IMR-90 (cell line): Measurements from ENCODE around the gene LRRK2.

Experiments used
- BHLHE40 ChIP-seq: fragments of 150-350 bp; IDR thresholded peaks from 2 replicates; pipeline ENCODE4 v1.6.1; 2016; ENCODE audit warnings: mild to moderate bottlenecking, low read depth, low read length
- CEBPB ChIP-seq: IDR thresholded peaks from 2 replicates; pipeline ENCODE4 v1.6.1; 2012; ENCODE audit warnings: low read depth, low read length, improper control_type of control experiment
- CHD1 ChIP-seq: IDR thresholded peaks from 2 replicates; pipeline ENCODE4 v1.6.1; 2012; ENCODE audit warnings: low read depth, low read length, improper control_type of control experiment
- FOS ChIP-seq: fragments of 150-350 bp; IDR thresholded peaks from 2 replicates; pipeline ENCODE4 v1.6.1; 2016; ENCODE audit warnings: low read depth, low read length
- MAFK ChIP-seq: IDR thresholded peaks from 2 replicates; pipeline ENCODE4 v1.6.1; 2012; ENCODE audit warnings: low read depth, low read length, improper control_type of control experiment
- MAZ ChIP-seq: IDR thresholded peaks from 2 replicates; pipeline ENCODE4 v1.6.1; 2012; ENCODE audit warnings: low read depth, mild to moderate bottlenecking, low read length, improper control_type of control experiment, moderate library complexity, borderline replicate concordance
- MXI1 ChIP-seq: IDR thresholded peaks from 2 replicates; pipeline ENCODE4 v1.6.1; 2012; ENCODE audit warnings: low read depth, mild to moderate bottlenecking, low read length, moderate library complexity, borderline replicate concordance
- POLR2A ChIP-seq: IDR thresholded peaks from 2 replicates; pipeline ENCODE4 v1.6.1; 2012; ENCODE audit warnings: mild to moderate bottlenecking, low read depth, low read length
- RAD21 ChIP-seq: IDR thresholded peaks from 2 replicates; pipeline ENCODE4 v1.6.1; 2012; ENCODE audit warnings: low read length, improper control_type of control experiment
- RCOR1 ChIP-seq: IDR thresholded peaks from 2 replicates; pipeline ENCODE4 v1.6.1; 2012; ENCODE audit warnings: mild to moderate bottlenecking, low read length, improper control_type of control experiment; ENCODE audit not compliant: insufficient replicate concordance
- RFX5 ChIP-seq: IDR thresholded peaks from 2 replicates; pipeline ENCODE4 v1.8.0; 2012; ENCODE audit warnings: low read depth, mild to moderate bottlenecking, low read length, moderate library complexity
- SMC3 ChIP-seq: fragments of 150-350 bp; IDR thresholded peaks from 2 replicates; pipeline ENCODE4 v1.6.1; 2016; ENCODE audit warnings: low read depth, mild to moderate bottlenecking, antibody characterized with exemption, low read length, moderate library complexity
- TF ChIP-seq, protein P1 (sequence below): conservative IDR thresholded peaks from 2 replicates; pipeline ENCODE4 v1.5.1; 2012; ENCODE audit warnings: mild to moderate bottlenecking, low read depth, low read length, improper control_type of control experiment
- TF ChIP-seq, protein P2 (sequence below): fragments of 150-350 bp; IDR thresholded peaks from 2 replicates; pipeline ENCODE4 v1.6.1; 2017; ENCODE audit warnings: mild to moderate bottlenecking, antibody characterized with exemption, low read length, low read depth

DNA sequence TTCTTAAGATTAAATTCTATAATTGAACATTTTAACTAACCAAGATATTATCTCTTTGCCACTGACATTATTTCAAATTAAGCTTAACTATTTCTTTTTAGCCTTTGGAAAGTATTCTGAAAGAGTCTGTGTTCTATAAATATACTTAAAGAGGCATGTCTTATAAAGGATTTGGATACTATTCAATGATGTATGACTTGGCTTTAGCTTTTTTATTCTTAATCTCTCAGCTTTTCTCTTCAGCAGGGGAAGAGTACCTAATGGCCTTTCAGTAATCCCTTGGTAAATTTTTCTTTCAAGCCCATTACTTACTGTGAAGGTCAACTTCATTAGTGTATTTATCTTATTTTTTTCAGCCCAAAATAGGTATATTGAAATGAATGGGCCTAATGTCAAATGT, 113.8 kb downstream of the LRRK2 start:
- TF ChIP-seq MXI1: no peak
- TF ChIP-seq, protein P1, sequence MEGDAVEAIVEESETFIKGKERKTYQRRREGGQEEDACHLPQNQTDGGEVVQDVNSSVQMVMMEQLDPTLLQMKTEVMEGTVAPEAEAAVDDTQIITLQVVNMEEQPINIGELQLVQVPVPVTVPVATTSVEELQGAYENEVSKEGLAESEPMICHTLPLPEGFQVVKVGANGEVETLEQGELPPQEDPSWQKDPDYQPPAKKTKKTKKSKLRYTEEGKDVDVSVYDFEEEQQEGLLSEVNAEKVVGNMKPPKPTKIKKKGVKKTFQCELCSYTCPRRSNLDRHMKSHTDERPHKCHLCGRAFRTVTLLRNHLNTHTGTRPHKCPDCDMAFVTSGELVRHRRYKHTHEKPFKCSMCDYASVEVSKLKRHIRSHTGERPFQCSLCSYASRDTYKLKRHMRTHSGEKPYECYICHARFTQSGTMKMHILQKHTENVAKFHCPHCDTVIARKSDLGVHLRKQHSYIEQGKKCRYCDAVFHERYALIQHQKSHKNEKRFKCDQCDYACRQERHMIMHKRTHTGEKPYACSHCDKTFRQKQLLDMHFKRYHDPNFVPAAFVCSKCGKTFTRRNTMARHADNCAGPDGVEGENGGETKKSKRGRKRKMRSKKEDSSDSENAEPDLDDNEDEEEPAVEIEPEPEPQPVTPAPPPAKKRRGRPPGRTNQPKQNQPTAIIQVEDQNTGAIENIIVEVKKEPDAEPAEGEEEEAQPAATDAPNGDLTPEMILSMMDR: no peak
- TF ChIP-seq, protein P2, sequence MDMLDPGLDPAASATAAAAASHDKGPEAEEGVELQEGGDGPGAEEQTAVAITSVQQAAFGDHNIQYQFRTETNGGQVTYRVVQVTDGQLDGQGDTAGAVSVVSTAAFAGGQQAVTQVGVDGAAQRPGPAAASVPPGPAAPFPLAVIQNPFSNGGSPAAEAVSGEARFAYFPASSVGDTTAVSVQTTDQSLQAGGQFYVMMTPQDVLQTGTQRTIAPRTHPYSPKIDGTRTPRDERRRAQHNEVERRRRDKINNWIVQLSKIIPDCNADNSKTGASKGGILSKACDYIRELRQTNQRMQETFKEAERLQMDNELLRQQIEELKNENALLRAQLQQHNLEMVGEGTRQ: no peak
- no peak for TF ChIP-seq POLR2A
- TF ChIP-seq CEBPB: no peak
- TF ChIP-seq SMC3: no peak
- TF ChIP-seq MAFK: no peak
- no peak for TF ChIP-seq RCOR1
- no peak for TF ChIP-seq RAD21
- no peak for TF ChIP-seq MAZ
- no peak for TF ChIP-seq FOS
- TF ChIP-seq CHD1: no peak
- no peak for TF ChIP-seq BHLHE40
- TF ChIP-seq RFX5: no peak
